Hepatocyte (in vitro differentiated cells): ENCODE measurements around the gene TLR10.

Experiments used
- EZH2 ChIP-seq: fragments of 200-600 bp; sonication (generic); IDR thresholded peaks from 2 replicates; pipeline ENCODE4 v1.6.1; 2016; ENCODE audit warnings: antibody characterized with exemption, mild to moderate bottlenecking, borderline replicate concordance
- EZH2phosphoT487 ChIP-seq: fragments of 200-600 bp; sonication (generic); IDR thresholded peaks from one replicate; pipeline ENCODE4 v1.6.1; 2018; ENCODE audit warnings: antibody characterized with exemption, mild to moderate bottlenecking, low read depth, moderate library complexity; ENCODE audit not compliant: unreplicated experiment, severe bottlenecking

GRCh38 chr4:38723726-38724474 is 58.9 kb downstream of the TLR10 start:
- no peak for TF ChIP-seq EZH2phosphoT487
- no peak for TF ChIP-seq EZH2
